ENCODE measurements around the gene GSTM4.
A peak's percentile ranks its signal among the peaks of the same experiment; 100 is the strongest.

Gene GSTM4

GRCh38 chr1:109621379-109622136, 34.3 kb upstream of the GSTM4 start:
- peaks cover 7% of the 10 kb centered on the region; the same call in 1 of the 2 replicates for H3K36me3 ChIP-seq (ENCODE audit: insufficient read depth, low read length)
- H3F3A ChIP-seq (ENCODE audit: low read depth) = no peaks in the 10 kb centered on the region
- peaks cover 33% of the 10 kb centered on the region for H4K20me1 ChIP-seq (ENCODE audit: insufficient read depth, low read length, poor library complexity, severe bottlenecking)
- H3K79me2 ChIP-seq (ENCODE audit: insufficient read depth, low read length) = peaks cover 67% of the 10 kb centered on the region
- H3K4me1 ChIP-seq (ENCODE audit: insufficient read depth, low read length, poor library complexity, severe bottlenecking) = peaks cover 58% of the 10 kb centered on the region
- peak overlapping the region; percentile 80 for H3K9ac ChIP-seq (ENCODE audit: low read depth, low read length, poor library complexity, severe bottlenecking)
- H3K4me2 ChIP-seq (ENCODE audit: low read depth, low read length, poor library complexity, severe bottlenecking) = peak overlapping the region; percentile 90
- no peaks in the 10 kb centered on the region for H3K9me3 ChIP-seq (ENCODE audit: insufficient read depth, low read depth, low read length)
- no peak overlapping the region for H2AFZ ChIP-seq (ENCODE audit: low read length)
- no peak for TF ChIP-seq EZH2phosphoT487 (IDR thresholded peaks at IDR 0.05; ENCODE audit: borderline replicate concordance)
- TF ChIP-seq CTCF (conservative IDR thresholded peaks at IDR 0.05; ENCODE audit: low read length) = no peak
- no peaks in the 10 kb centered on the region for H3K27me3 ChIP-seq (ENCODE audit: insufficient read depth, low read length, poor library complexity, severe bottlenecking)
- H3K4me3 ChIP-seq (ENCODE audit: low read length, poor library complexity, severe bottlenecking) = peak overlapping the region; percentile 93
- H3K9me2 ChIP-seq (replicated peaks; ENCODE audit: low read depth, low read length) = no peaks in the 10 kb centered on the region

GRCh38 chr1:109622137-109622892, 33.6 kb upstream of the GSTM4 start:
- no peak overlapping the region for H2AFZ ChIP-seq (ENCODE audit: low read length)
- peaks cover 14% of the 10 kb centered on the region; the same call in 1 of the 2 replicates for H3K36me3 ChIP-seq (ENCODE audit: insufficient read depth, low read length)
- no peaks in the 10 kb centered on the region for H3F3A ChIP-seq (ENCODE audit: low read depth)
- H3K4me3 ChIP-seq (ENCODE audit: low read length, poor library complexity, severe bottlenecking) = peak overlapping the region; percentile 93
- H3K9me2 ChIP-seq (replicated peaks; ENCODE audit: low read depth, low read length) = no peaks in the 10 kb centered on the region
- peaks cover 33% of the 10 kb centered on the region for H4K20me1 ChIP-seq (ENCODE audit: insufficient read depth, low read length, poor library complexity, severe bottlenecking)
- H3K9ac ChIP-seq (ENCODE audit: low read depth, low read length, poor library complexity, severe bottlenecking) = peak overlapping the region; percentile 80
- H3K9me3 ChIP-seq (ENCODE audit: insufficient read depth, low read depth, low read length) = no peaks in the 10 kb centered on the region
- peaks cover 51% of the 10 kb centered on the region for H3K4me1 ChIP-seq (ENCODE audit: insufficient read depth, low read length, poor library complexity, severe bottlenecking)
- H3K79me2 ChIP-seq (ENCODE audit: insufficient read depth, low read length) = peaks cover 67% of the 10 kb centered on the region
- H3K4me2 ChIP-seq (ENCODE audit: low read depth, low read length, poor library complexity, severe bottlenecking) = peak overlapping the region; percentile 90
- H3K27me3 ChIP-seq (ENCODE audit: insufficient read depth, low read length, poor library complexity, severe bottlenecking) = no peaks in the 10 kb centered on the region
- TF ChIP-seq EZH2phosphoT487 (IDR thresholded peaks at IDR 0.05; ENCODE audit: borderline replicate concordance) = no peak
- TF ChIP-seq CTCF (conservative IDR thresholded peaks at IDR 0.05; ENCODE audit: low read length) = no peak

- peak overlapping the region; percentile 93 for H3K4me3 ChIP-seq (ENCODE audit: low read length, poor library complexity, severe bottlenecking)
- H3K9ac ChIP-seq (ENCODE audit: low read depth, low read length, poor library complexity, severe bottlenecking) = peak overlapping the region; percentile 80
- no peaks in the 10 kb centered on the region for H3K9me3 ChIP-seq (ENCODE audit: insufficient read depth, low read depth, low read length)
- H3K4me1 ChIP-seq (ENCODE audit: insufficient read depth, low read length, poor library complexity, severe bottlenecking) = peaks cover 51% of the 10 kb centered on the region
- H3K9me2 ChIP-seq (replicated peaks; ENCODE audit: low read depth, low read length) = no peaks in the 10 kb centered on the region
- H2AFZ ChIP-seq (ENCODE audit: low read length) = no peak overlapping the region
- H3K27me3 ChIP-seq (ENCODE audit: insufficient read depth, low read length, poor library complexity, severe bottlenecking) = no peaks in the 10 kb centered on the region
- no peaks in the 10 kb centered on the region for H3F3A ChIP-seq (ENCODE audit: low read depth)
- H4K20me1 ChIP-seq (ENCODE audit: insufficient read depth, low read length, poor library complexity, severe bottlenecking) = peaks cover 33% of the 10 kb centered on the region
- peaks cover 67% of the 10 kb centered on the region for H3K79me2 ChIP-seq (ENCODE audit: insufficient read depth, low read length)
- H3K4me2 ChIP-seq (ENCODE audit: low read depth, low read length, poor library complexity, severe bottlenecking) = peak overlapping the region; percentile 90
- peaks cover 20% of the 10 kb centered on the region; the same call in 1 of the 2 replicates for H3K36me3 ChIP-seq (ENCODE audit: insufficient read depth, low read length)
- no peak for TF ChIP-seq EZH2phosphoT487 (IDR thresholded peaks at IDR 0.05; ENCODE audit: borderline replicate concordance)
- no peak for TF ChIP-seq CTCF (conservative IDR thresholded peaks at IDR 0.05; ENCODE audit: low read length)
Observed at GRCh38 chr1:109622895-109623294, 33.0 kb upstream of the GSTM4 start.

All from Loucy (cell line).